ENCODE data around the gene RNF166. TPM values are rescaled to one million over a fixed set of nuclear protein-coding genes. Genes with fewer than 3 reads are reported as not detected.

RNF166 gene
- polyA plus RNA-seq, 1 donor from 2014 or later = 34.4 TPM

GRCh38 chr16:88723911-88724310, 17.7 kb upstream of the RNF166 start:
- H3K79me2 ChIP-seq (replicated peaks; ENCODE audit: insufficient read depth, low read length) = no peaks in the 10 kb centered on the region
- H3K9me3 ChIP-seq (ENCODE audit: low read length) = no peaks in the 10 kb centered on the region
- TF ChIP-seq SMC3 (conservative IDR thresholded peaks at IDR 0.05; ENCODE audit: poor library complexity) = no peak
- TF ChIP-seq TAF1 (IDR thresholded peaks at IDR 0.05; ENCODE audit: low read depth) = no peak
- TF ChIP-seq MXI1 (conservative IDR thresholded peaks at IDR 0.05; ENCODE audit: poor library complexity, severe bottlenecking) = no peak
- TF ChIP-seq REST (IDR thresholded peaks at IDR 0.05; ENCODE audit: borderline replicate concordance) = no peak
- TF ChIP-seq RAD21 (conservative IDR thresholded peaks at IDR 0.05) = no peak
- no peak for TF ChIP-seq EP300 (conservative IDR thresholded peaks at IDR 0.05; ENCODE audit: poor library complexity, severe bottlenecking)
- TF ChIP-seq POLR2AphosphoS5 (IDR thresholded peaks at IDR 0.05) = no peak
- no peak overlapping the region for H2AFZ ChIP-seq (ENCODE audit: low read depth, low read length)
- no peaks in the 10 kb centered on the region for H4K20me1 ChIP-seq (ENCODE audit: insufficient read depth)
- H3K9ac ChIP-seq (ENCODE audit: low read length) = no peak overlapping the region
- no peaks in the 10 kb centered on the region for H3F3A ChIP-seq (ENCODE audit: insufficient read depth, low read length, poor library complexity, severe bottlenecking)
- H3K4me2 ChIP-seq (ENCODE audit: low read length) = no peak overlapping the region
- no peak overlapping the region for H3K4me3 ChIP-seq (ENCODE audit: low read length)
- H3K9me2 ChIP-seq (ENCODE audit: insufficient read depth, low read length) = no peaks in the 10 kb centered on the region
- H3K27me3 ChIP-seq (ENCODE audit: insufficient read depth, low read depth, low read length) = no peaks in the 10 kb centered on the region
- H3K36me3 ChIP-seq (ENCODE audit: insufficient read depth, low read length) = no peaks in the 10 kb centered on the region
- H3K27ac ChIP-seq (ENCODE audit: low read length) = no peak overlapping the region

GRCh38 chr16:88723507-88723887, 17.3 kb upstream of the RNF166 start:
- no peaks in the 10 kb centered on the region for H3K27me3 ChIP-seq (ENCODE audit: insufficient read depth, low read depth, low read length)
- H3K4me2 ChIP-seq (ENCODE audit: low read length) = no peak overlapping the region
- no peaks in the 10 kb centered on the region for H4K20me1 ChIP-seq (ENCODE audit: insufficient read depth)
- no peak for TF ChIP-seq EP300 (conservative IDR thresholded peaks at IDR 0.05; ENCODE audit: poor library complexity, severe bottlenecking)
- no peak for TF ChIP-seq MXI1 (conservative IDR thresholded peaks at IDR 0.05; ENCODE audit: poor library complexity, severe bottlenecking)
- no peak for TF ChIP-seq EZH2 (IDR thresholded peaks at IDR 0.05; ENCODE audit: borderline replicate concordance, insufficient read depth, low read length, poor library complexity, severe bottlenecking)
- no peak for TF ChIP-seq REST (IDR thresholded peaks at IDR 0.05; ENCODE audit: borderline replicate concordance)
- TF ChIP-seq CTCF (IDR thresholded peaks at IDR 0.05; ENCODE audit: poor library complexity, severe bottlenecking) = no peak
- no peak for TF ChIP-seq TAF1 (IDR thresholded peaks at IDR 0.05; ENCODE audit: low read depth)
- no peak for TF ChIP-seq POLR2AphosphoS5 (IDR thresholded peaks at IDR 0.05)
- TF ChIP-seq RAD21 (conservative IDR thresholded peaks at IDR 0.05) = no peak
- TF ChIP-seq SMC3 (conservative IDR thresholded peaks at IDR 0.05; ENCODE audit: poor library complexity) = no peak
- no peak overlapping the region for H3K27ac ChIP-seq (ENCODE audit: low read length)
- no peaks in the 10 kb centered on the region for H3F3A ChIP-seq (ENCODE audit: insufficient read depth, low read length, poor library complexity, severe bottlenecking)
- H3K36me3 ChIP-seq (ENCODE audit: insufficient read depth, low read length) = no peaks in the 10 kb centered on the region
- H3K4me3 ChIP-seq (ENCODE audit: low read length) = no peak overlapping the region
- no peak overlapping the region for H2AFZ ChIP-seq (ENCODE audit: low read depth, low read length)
- H3K9me2 ChIP-seq (ENCODE audit: insufficient read depth, low read length) = no peaks in the 10 kb centered on the region
- H3K9ac ChIP-seq (ENCODE audit: low read length) = no peak overlapping the region
- no peaks in the 10 kb centered on the region for H3K9me3 ChIP-seq (ENCODE audit: low read length)
- no peaks in the 10 kb centered on the region for H3K79me2 ChIP-seq (replicated peaks; ENCODE audit: insufficient read depth, low read length)

Measured in neural cell (in vitro differentiated cells).